Stomach (tissue), 4 donors: ENCODE measurements around the gene TCF12.

ENCODE experiments used
- EP300 ChIP-seq: sonication (generic); formaldehyde crosslinking; IDR thresholded peaks from one replicate; pipeline ENCODE4 v1.6.1; 2017; ENCODE audit warnings: antibody characterized with exemption
- POLR2A ChIP-seq, 4 donors: fragments of 450-650 bp; IDR thresholded peaks; one replicate each; pipeline ENCODE4 v1.6.1; 2016; ENCODE audit warnings: antibody characterized with exemption in 4 of 4, control low read depth in 2 of 4, mild to moderate bottlenecking in 1 of 4, moderate library complexity in 1 of 4
- POLR2AphosphoS5 ChIP-seq, 3 donors: sonication (generic); formaldehyde crosslinking; IDR thresholded peaks; one replicate each; pipeline ENCODE4 v1.6.1; 2016; ENCODE audit warnings: antibody characterized with exemption in 3 of 3
- TF ChIP-seq, protein P1 (sequence below), 7 experiments: fragments of 450-650 bp in 4 of 7; fragments of 200-600 bp in 3 of 7; sonication (generic) in 3 of 7; IDR thresholded peaks; one replicate each; pipeline ENCODE4 v1.5.1; 2016 to 2019; ENCODE audit warnings: antibody characterized with exemption in 7 of 7, control low read depth in 2 of 7, mild to moderate bottlenecking in 1 of 7

DNA sequence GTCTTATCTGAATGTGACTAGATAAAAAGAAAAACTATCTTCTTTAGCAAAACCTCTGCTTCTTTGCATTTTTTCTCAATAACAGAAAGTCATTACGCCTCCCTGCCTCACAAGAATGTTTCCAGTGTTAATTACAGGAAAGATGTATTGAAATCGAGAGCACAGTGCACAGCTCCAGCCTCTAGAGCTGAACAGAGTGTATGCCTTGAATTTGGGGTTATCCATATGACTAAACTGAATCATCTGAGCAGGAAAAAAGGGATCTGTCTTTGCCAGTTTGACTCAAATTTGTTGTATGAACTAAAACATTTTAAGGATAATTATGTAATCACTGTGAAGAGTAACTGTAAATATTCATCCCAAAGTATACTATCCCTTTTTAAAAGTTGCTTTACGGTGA is 308.7 kb downstream of the TCF12 start:
- TF ChIP-seq POLR2AphosphoS5 (IDR thresholded peaks at IDR 0.05) (no peak), POLR2A (IDR thresholded peaks at IDR 0.05) (no peak), EP300 (no peak)
- TF ChIP-seq, protein P1, sequence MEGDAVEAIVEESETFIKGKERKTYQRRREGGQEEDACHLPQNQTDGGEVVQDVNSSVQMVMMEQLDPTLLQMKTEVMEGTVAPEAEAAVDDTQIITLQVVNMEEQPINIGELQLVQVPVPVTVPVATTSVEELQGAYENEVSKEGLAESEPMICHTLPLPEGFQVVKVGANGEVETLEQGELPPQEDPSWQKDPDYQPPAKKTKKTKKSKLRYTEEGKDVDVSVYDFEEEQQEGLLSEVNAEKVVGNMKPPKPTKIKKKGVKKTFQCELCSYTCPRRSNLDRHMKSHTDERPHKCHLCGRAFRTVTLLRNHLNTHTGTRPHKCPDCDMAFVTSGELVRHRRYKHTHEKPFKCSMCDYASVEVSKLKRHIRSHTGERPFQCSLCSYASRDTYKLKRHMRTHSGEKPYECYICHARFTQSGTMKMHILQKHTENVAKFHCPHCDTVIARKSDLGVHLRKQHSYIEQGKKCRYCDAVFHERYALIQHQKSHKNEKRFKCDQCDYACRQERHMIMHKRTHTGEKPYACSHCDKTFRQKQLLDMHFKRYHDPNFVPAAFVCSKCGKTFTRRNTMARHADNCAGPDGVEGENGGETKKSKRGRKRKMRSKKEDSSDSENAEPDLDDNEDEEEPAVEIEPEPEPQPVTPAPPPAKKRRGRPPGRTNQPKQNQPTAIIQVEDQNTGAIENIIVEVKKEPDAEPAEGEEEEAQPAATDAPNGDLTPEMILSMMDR (IDR thresholded peaks at IDR 0.05) = no peak
